Right kidney (tissue), 1 donor: Measurements from ENCODE around the gene CSMD2.

Experiments
- DNase-seq: peaks from one replicate; pipeline ENCODE4 v3.0.0-alpha.2; 2016

The CSMD2 gene

GRCh38 chr1:33713058-33713877 lies 451.8 kb downstream of the CSMD2 start:
- no peak for DNase-seq

- no peak for DNase-seq
Measured at GRCh38 chr1:33712186-33712585, 452.8 kb downstream of the CSMD2 start.

- DNase-seq: no peak
Measured at GRCh38 chr1:33711511-33711910, 453.5 kb downstream of the CSMD2 start.

GRCh38 chr1:33710967-33711366 lies 454.1 kb downstream of the CSMD2 start:
- no peak for DNase-seq

- DNase-seq: no peak
Measured at GRCh38 chr1:33709783-33710718, 455.0 kb downstream of the CSMD2 start.

- no peak for DNase-seq
Measured at GRCh38 chr1:33709174-33709782, 455.8 kb downstream of the CSMD2 start.

- no peak for DNase-seq
Measured at GRCh38 chr1:33706634-33707255, 458.3 kb downstream of the CSMD2 start.

- DNase-seq: no peak
Measured at GRCh38 chr1:33703464-33703863, 461.6 kb downstream of the CSMD2 start.

- no peak for DNase-seq
Measured at GRCh38 chr1:33698361-33699035, 466.5 kb downstream of the CSMD2 start.

GRCh38 chr1:33697816-33698215 lies 467.2 kb downstream of the CSMD2 start:
- no peak for DNase-seq

- no peak for DNase-seq
Measured at GRCh38 chr1:33696962-33697361, 468.1 kb downstream of the CSMD2 start.

GRCh38 chr1:33696311-33696710 lies 468.7 kb downstream of the CSMD2 start:
- no peak for DNase-seq

- DNase-seq: no peak
Measured at GRCh38 chr1:33692206-33693188, 472.5 kb downstream of the CSMD2 start.

- no peak for DNase-seq
Measured at GRCh38 chr1:33687000-33687399, 478.0 kb downstream of the CSMD2 start.

- no peak for DNase-seq
Measured at GRCh38 chr1:33686551-33686950, 478.5 kb downstream of the CSMD2 start.

- DNase-seq: no peak
Measured at GRCh38 chr1:33685256-33685655, 479.8 kb downstream of the CSMD2 start.

GRCh38 chr1:33684396-33685179 lies 480.4 kb downstream of the CSMD2 start:
- DNase-seq: no peak

- DNase-seq: no peak
Measured at GRCh38 chr1:33683913-33684312, 481.1 kb downstream of the CSMD2 start.

GRCh38 chr1:33682371-33682770 lies 482.7 kb downstream of the CSMD2 start:
- no peak for DNase-seq
